HEK293T (cell line): ENCODE measurements around the gene FAM120C.

Source experiments
- CTCF ChIA-PET: fragments of 350-600 bp; formaldehyde crosslinking; extraction: SDS; loops from one replicate; lab custom pipeline; 2021; ENCODE audit warnings: antibody characterized with exemption, inconsistent platforms; lab: Yijun Ruan, JAX
- POLR2A ChIA-PET: fragments of 350-600 bp; formaldehyde crosslinking; extraction: SDS; loops from one replicate; lab custom pipeline; 2020; ENCODE audit warnings: antibody characterized with exemption, inconsistent platforms; lab: Yijun Ruan, JAX
- DNase-seq: peaks from one replicate; pipeline ENCODE4 v3.0.0; 2012; ENCODE audit warnings: mixed read lengths; ENCODE audit errors: extremely low spot score
- ARNT ChIP-seq: fragments of 450-650 bp; IDR thresholded peaks from 2 replicates; pipeline ENCODE4 v1.6.1; 2017; ENCODE audit warnings: mild to moderate bottlenecking
- BHLHE40 ChIP-seq: fragments of 450-650 bp; IDR thresholded peaks from 2 replicates; pipeline ENCODE4 v1.6.1; 2016; ENCODE audit warnings: mild to moderate bottlenecking, moderate library complexity, borderline replicate concordance
- CTBP1 ChIP-seq: fragments of 450-650 bp; IDR thresholded peaks from 2 replicates; pipeline ENCODE4 v1.6.1; 2016; ENCODE audit warnings: borderline replicate concordance
- ELF4 ChIP-seq: fragments of 450-650 bp; IDR thresholded peaks from 2 replicates; pipeline ENCODE4 v1.6.1; 2017; ENCODE audit warnings: antibody characterized with exemption
- FOXA1 ChIP-seq: fragments of 450-650 bp; IDR thresholded peaks from 2 replicates; pipeline ENCODE4 v1.6.1; 2016; ENCODE audit warnings: mild to moderate bottlenecking
- FOXK2 ChIP-seq: fragments of 450-650 bp; IDR thresholded peaks from 2 replicates; pipeline ENCODE4 v1.6.1; 2016; ENCODE audit warnings: mild to moderate bottlenecking
- FOXM1 ChIP-seq: fragments of 450-650 bp; IDR thresholded peaks from 2 replicates; pipeline ENCODE4 v1.6.1; 2017; ENCODE audit warnings: mild to moderate bottlenecking, borderline replicate concordance
- HDGF ChIP-seq: fragments of 450-650 bp; IDR thresholded peaks from 2 replicates; pipeline ENCODE4 v1.6.1; 2017; ENCODE audit warnings: antibody characterized with exemption, borderline replicate concordance
- L3MBTL2 ChIP-seq: fragments of 450-650 bp; conservative IDR thresholded peaks from 2 replicates; pipeline ENCODE4 v1.6.1; 2016; ENCODE audit warnings: mild to moderate bottlenecking
- LEF1 ChIP-seq: fragments of 450-650 bp; IDR thresholded peaks from 2 replicates; pipeline ENCODE4 v1.6.1; 2017; ENCODE audit warnings: mild to moderate bottlenecking, borderline replicate concordance
- NFRKB ChIP-seq: fragments of 450-650 bp; IDR thresholded peaks from 2 replicates; pipeline ENCODE4 v1.6.1; 2016; ENCODE audit warnings: mild to moderate bottlenecking, moderate library complexity
- SP1 ChIP-seq: fragments of 450-650 bp; IDR thresholded peaks from 2 replicates; pipeline ENCODE4 v1.6.1; 2017
- SUZ12 ChIP-seq: fragments of 450-650 bp; IDR thresholded peaks from 2 replicates; pipeline ENCODE4 v1.6.1; 2016; ENCODE audit warnings: mild to moderate bottlenecking
- TARDBP ChIP-seq: fragments of 450-650 bp; IDR thresholded peaks from 2 replicates; pipeline ENCODE4 v1.6.1; 2016
- ZNF384 ChIP-seq: fragments of 450-650 bp; IDR thresholded peaks from 2 replicates; pipeline ENCODE4 v1.6.1; 2016
- TF ChIP-seq, protein P1 (sequence below): fragments of 450-650 bp; IDR thresholded peaks from 2 replicates; pipeline ENCODE4 v1.6.1; 2016

FAM120C gene

DNA sequence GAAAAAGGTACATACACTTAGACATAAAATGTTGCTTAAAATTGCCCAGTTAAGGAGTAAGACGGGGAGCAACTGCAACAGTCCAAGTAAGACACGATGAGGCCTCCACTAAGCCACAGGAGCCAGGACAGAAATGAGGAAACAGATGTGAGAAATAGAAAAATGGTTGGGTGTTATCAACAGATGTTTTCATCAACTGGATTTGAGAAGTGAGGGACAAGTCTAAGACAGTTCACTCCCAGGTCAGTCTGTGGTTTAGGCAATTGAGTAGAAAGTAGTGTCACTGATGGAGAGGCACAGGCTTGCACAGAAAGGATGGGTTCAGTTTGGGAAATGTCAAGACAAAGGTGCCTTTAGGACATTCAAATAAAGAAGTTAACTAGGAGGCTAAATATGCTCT lies 115.3 kb downstream of the FAM120C start:
- no peak for DNase-seq

DNA sequence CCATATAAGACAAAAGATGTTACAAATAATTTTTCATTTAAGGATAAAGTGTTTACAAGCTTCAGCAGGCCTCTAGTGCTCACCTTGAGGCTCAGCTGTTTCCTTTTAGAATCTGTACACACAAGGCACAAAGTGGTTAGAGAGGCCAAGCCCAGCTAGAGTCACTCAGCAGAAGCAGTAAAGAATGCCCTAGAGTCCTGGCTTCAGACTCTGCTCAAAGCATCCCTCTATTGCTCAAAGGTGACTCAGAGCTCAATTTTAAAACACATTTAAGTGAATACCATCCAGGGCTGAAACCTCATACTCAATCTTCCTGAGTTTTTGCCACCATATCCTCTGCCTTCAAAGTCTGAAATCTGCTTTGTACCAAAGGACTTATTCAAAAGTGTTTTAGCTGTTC lies 116.2 kb downstream of the FAM120C start:
- DNase-seq: no peak
- POLR2A ChIA-PET: interaction anchor here (0.8 kb wide), 1 partner anchor 22 kb away, joined by 3 read pairs; the partner anchor contains the start of gene PHF8
- CTCF ChIA-PET: no interaction called here
- TF ChIP-seq SP1: no peak
- no peak for TF ChIP-seq L3MBTL2
- TF ChIP-seq HDGF: no peak
- no peak for TF ChIP-seq ELF4
- no peak for TF ChIP-seq NFRKB
- no peak for TF ChIP-seq FOXA1
- TF ChIP-seq FOXK2: no peak
- TF ChIP-seq TARDBP: no peak
- no peak for TF ChIP-seq SUZ12
- TF ChIP-seq BHLHE40: no peak
- TF ChIP-seq CTBP1: no peak

More for the DNA sequence above, 115.3 kb downstream of the FAM120C start:
- POLR2A ChIA-PET: no interaction called here
- TF ChIP-seq BHLHE40 (no peak), ZNF384 (no peak), TARDBP (no peak), HDGF (no peak), CTBP1 (no peak), FOXM1 (no peak), SUZ12 (no peak), ARNT (no peak), FOXA1 (no peak), FOXK2 (no peak), LEF1 (no peak), L3MBTL2 (no peak), SP1 (no peak), ELF4 (no peak), NFRKB (no peak)
- TF ChIP-seq, protein P1, sequence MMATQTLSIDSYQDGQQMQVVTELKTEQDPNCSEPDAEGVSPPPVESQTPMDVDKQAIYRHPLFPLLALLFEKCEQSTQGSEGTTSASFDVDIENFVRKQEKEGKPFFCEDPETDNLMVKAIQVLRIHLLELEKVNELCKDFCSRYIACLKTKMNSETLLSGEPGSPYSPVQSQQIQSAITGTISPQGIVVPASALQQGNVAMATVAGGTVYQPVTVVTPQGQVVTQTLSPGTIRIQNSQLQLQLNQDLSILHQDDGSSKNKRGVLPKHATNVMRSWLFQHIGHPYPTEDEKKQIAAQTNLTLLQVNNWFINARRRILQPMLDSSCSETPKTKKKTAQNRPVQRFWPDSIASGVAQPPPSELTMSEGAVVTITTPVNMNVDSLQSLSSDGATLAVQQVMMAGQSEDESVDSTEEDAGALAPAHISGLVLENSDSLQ: no peak
- CTCF ChIA-PET: no interaction called here

DNA sequence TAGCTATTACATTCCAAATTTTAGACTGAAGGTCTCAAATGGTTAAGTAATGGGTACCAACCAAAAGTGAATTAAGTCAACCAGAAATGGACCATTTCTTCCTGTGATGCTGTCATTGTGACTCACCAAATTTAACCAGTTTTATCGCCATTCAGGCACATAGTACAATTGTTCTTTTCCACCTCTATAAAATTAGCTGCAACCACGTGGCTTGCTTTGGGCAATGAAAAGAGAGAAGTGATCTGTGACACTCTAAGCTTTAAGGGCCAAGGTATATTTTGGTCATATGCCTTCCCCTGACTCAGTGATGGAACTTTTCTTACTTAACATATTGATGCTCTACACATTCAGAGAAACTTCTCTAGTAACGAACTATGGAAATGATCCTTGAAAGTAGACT lies 118.5 kb downstream of the FAM120C start:
- CTCF ChIA-PET: no interaction called here
- DNase-seq: no peak
- TF ChIP-seq SP1 (no peak), FOXK2 (no peak), ELF4 (no peak), BHLHE40 (no peak), LEF1 (no peak), CTBP1 (no peak), FOXA1 (no peak), NFRKB (no peak), SUZ12 (no peak), TARDBP (no peak), ARNT (no peak), FOXM1 (no peak), HDGF (no peak)
- TF ChIP-seq, protein P1: no peak
- POLR2A ChIA-PET: no interaction called here

GRCh38 chrX:54063361-54063760 lies 119.7 kb downstream of the FAM120C start:
- ChIA-PET CTCF (no interaction called here), POLR2A (no interaction called here)
- TF ChIP-seq ZNF384: no peak
- TF ChIP-seq L3MBTL2: no peak
- TF ChIP-seq, protein P1: no peak
- no peak for TF ChIP-seq LEF1
- TF ChIP-seq FOXM1: no peak
- no peak for TF ChIP-seq FOXA1
- no peak for TF ChIP-seq ARNT
- no peak for TF ChIP-seq ELF4
- TF ChIP-seq HDGF: no peak
- no peak for TF ChIP-seq NFRKB
- DNase-seq: no peak

DNA sequence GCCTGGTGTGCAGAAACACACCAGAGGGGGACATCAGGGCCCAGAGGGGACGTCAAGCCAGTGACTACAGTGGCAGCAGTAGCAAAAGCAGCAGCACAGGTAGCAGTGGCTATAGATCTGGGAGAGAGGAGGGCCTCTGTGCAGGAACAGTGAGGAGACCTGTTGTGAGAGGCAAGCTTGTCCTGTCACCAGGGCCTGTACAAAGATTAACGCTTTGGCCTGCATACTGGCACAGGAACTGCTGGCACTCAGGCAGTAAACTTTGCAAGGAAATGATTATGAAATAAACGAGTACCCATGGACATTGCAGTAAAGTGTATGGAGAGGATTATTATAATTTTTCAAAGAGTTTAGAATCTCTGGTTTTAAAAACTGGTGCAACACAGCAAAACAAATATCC lies 133.3 kb downstream of the FAM120C start:
- no peak for DNase-seq
- ChIA-PET POLR2A (no interaction called here), CTCF (no interaction called here)
- TF ChIP-seq FOXM1 (no peak), LEF1 (no peak), NFRKB (no peak), L3MBTL2 (no peak), FOXA1 (no peak), SUZ12 (no peak), SP1 (no peak), HDGF (no peak), BHLHE40 (no peak), ELF4 (no peak), ZNF384 (no peak), CTBP1 (no peak), TARDBP (no peak), FOXK2 (no peak), ARNT (no peak)
- TF ChIP-seq, protein P1: no peak
